ENCODE results near the gene ATP9A. TPM values are rescaled to one million over a fixed set of nuclear protein-coding genes. Genes with fewer than 3 reads are reported as not detected.
A peak's percentile ranks its signal among the peaks of the same experiment; 100 is the strongest.

The ATP9A gene
- polyA plus RNA-seq, 3 donors, result 0.04 TPM; not detected in 2

DNA sequence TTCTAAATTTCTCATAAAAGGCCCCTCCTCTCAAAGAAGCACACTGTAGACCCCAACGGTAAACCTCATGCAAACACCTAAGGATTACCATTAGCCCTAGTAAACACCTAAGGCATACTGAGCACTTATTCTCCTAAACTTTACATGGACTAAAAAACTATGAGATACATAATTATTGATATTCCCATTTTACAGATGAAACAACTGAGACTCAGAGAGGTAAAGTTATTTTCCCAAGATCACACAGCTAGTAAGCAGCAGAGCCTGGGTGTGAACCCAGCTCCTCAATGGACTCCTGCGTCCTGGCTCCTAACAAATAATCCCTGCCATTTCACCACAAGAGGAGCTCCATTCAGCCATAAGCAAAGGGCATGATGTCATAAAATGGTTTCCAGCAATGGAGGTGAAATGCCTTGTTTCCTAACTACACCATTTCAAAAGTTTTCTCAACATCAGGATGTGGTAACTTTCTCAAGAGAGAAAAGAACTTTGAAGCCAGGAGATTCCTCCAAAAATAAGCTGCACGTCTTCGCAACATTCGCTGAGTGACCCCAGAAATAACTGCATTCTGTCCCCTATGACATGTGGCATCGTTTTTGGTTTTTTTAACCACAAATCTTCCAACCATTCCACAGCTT, 4.1 kb downstream of the ATP9A start:
- DNase-seq, result no peak
- intact Hi-C loops (cut with micrococcal nuclease), result no loop called here
- Histone ChIP-seq H2AFZ (ENCODE audit: insufficient read depth, low read depth, low read length, poor library complexity, severe bottlenecking) (no peak overlapping the region), H3K9ac (ENCODE audit: insufficient read depth, low read length, poor library complexity, severe bottlenecking) (no peak overlapping the region), H3K79me2 (ENCODE audit: insufficient read depth, low read length) (no peaks in the 10 kb centered on the region), H3K4me3 (replicated peaks in 1 of 3; ENCODE audit: low read depth in 2 of 3, low read length in 3 of 3) (no peak overlapping the region), H3K27me3 (ENCODE audit: control insufficient read depth in 2 of 2, insufficient read depth in 2 of 2, low read length in 2 of 2) (peaks cover 14 to 31% of the 10 kb centered on the region in 2 donors), H3K27ac (ENCODE audit: low read depth in 1 of 2, low read length in 2 of 2) (no peak overlapping the region), H4K20me1 (ENCODE audit: insufficient read depth, low read length) (no peaks in the 10 kb centered on the region), H3K9me3 (replicated peaks in 1 of 2; ENCODE audit: control insufficient read depth in 1 of 2, insufficient read depth in 1 of 2, low read length in 2 of 2) (peaks cover 0 to 4% of the 10 kb centered on the region in 2 donors), H3K36me3 (replicated peaks in 1 of 2; ENCODE audit: control insufficient read depth in 1 of 2, insufficient read depth in 2 of 2, low read length in 2 of 2) (no peaks in the 10 kb centered on the region), H3K4me2 (replicated peaks; ENCODE audit: extremely low read depth, low read length, poor library complexity, severe bottlenecking) (no peak overlapping the region), H3K4me1 (ENCODE audit: control insufficient read depth in 1 of 2, insufficient read depth in 2 of 2, low read length in 2 of 2) (peaks cover 11% of the 10 kb centered on the region in 2 donors)
- Mint-ChIP-seq H3K27ac (no peak overlapping the region), H3K27me3 (ENCODE audit: low read depth in 3 of 3) (peaks cover 28 to 38% (median 30%) of the 10 kb centered on the region in 3 donors), H3K4me1 (peaks cover 21% of the 10 kb centered on the region), H3K9me3 (peaks cover 0 to 17% (median 4%) of the 10 kb centered on the region in 7 donors), H3K4me3 (no peak overlapping the region), H3K36me3 (peaks cover 3 to 5% of the 10 kb centered on the region in 2 donors)
- TF ChIP-seq, protein P1, sequence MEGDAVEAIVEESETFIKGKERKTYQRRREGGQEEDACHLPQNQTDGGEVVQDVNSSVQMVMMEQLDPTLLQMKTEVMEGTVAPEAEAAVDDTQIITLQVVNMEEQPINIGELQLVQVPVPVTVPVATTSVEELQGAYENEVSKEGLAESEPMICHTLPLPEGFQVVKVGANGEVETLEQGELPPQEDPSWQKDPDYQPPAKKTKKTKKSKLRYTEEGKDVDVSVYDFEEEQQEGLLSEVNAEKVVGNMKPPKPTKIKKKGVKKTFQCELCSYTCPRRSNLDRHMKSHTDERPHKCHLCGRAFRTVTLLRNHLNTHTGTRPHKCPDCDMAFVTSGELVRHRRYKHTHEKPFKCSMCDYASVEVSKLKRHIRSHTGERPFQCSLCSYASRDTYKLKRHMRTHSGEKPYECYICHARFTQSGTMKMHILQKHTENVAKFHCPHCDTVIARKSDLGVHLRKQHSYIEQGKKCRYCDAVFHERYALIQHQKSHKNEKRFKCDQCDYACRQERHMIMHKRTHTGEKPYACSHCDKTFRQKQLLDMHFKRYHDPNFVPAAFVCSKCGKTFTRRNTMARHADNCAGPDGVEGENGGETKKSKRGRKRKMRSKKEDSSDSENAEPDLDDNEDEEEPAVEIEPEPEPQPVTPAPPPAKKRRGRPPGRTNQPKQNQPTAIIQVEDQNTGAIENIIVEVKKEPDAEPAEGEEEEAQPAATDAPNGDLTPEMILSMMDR (IDR thresholded peaks at IDR 0.05), result no peak
- WGBS (ENCODE audit: insufficient coverage), result 67% methylated on average over 1 of the region's 6 CpGs

DNA sequence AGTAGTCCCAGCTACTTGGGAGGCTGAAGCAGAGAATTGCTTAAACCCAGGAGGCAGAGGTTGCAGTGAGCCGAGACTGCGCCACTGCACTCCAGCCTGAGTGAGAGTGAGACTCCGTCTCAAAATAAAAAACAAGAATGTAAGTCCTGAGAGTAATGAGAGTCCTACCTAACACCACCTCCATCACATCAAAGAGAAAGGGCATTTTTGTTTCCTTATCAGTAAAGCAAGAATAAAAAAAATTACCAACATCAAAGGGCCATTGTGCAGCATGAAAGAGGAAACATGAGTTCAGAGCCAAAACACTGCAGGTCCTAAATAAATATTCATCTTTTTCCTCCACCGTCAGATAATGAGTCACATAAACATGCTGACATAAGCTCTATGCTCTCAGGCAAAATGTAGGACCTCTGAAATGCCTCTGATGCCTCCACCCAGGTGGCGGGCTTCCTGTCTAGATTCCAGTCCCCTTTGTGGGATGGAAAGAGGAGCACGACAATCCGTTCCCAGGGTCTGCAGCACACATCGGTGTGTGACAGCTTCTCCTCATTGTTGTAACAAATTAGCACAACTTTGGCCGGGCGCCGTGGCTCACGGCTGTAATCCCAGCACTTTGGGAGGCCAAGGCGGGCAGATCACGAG, 7.2 kb downstream of the ATP9A start:
- Histone ChIP-seq H3K27ac (ENCODE audit: low read depth in 1 of 2, low read length in 2 of 2) (no peak overlapping the region), H3K4me3 (replicated peaks in 1 of 3; ENCODE audit: low read depth in 2 of 3, low read length in 3 of 3) (no peak overlapping the region), H3K4me1 (ENCODE audit: control insufficient read depth in 1 of 2, insufficient read depth in 2 of 2, low read length in 2 of 2) (no peaks in the 10 kb centered on the region), H3K9ac (ENCODE audit: insufficient read depth, low read length, poor library complexity, severe bottlenecking) (no peak overlapping the region), H3K9me3 (replicated peaks in 1 of 2; ENCODE audit: control insufficient read depth in 1 of 2, insufficient read depth in 1 of 2, low read length in 2 of 2) (no peaks in the 10 kb centered on the region), H2AFZ (ENCODE audit: insufficient read depth, low read depth, low read length, poor library complexity, severe bottlenecking) (no peak overlapping the region), H4K20me1 (ENCODE audit: insufficient read depth, low read length) (no peaks in the 10 kb centered on the region), H3K36me3 (replicated peaks in 1 of 2; ENCODE audit: control insufficient read depth in 1 of 2, insufficient read depth in 2 of 2, low read length in 2 of 2) (no peaks in the 10 kb centered on the region), H3K79me2 (ENCODE audit: insufficient read depth, low read length) (no peaks in the 10 kb centered on the region), H3K27me3 (ENCODE audit: control insufficient read depth in 2 of 2, insufficient read depth in 2 of 2, low read length in 2 of 2) (peaks cover 0 to 6% of the 10 kb centered on the region in 2 donors), H3K4me2 (replicated peaks; ENCODE audit: extremely low read depth, low read length, poor library complexity, severe bottlenecking) (no peak overlapping the region)
- Mint-ChIP-seq H3K4me3 (no peak overlapping the region), H3K27me3 (ENCODE audit: low read depth in 3 of 3) (peaks cover 8 to 17% (median 9%) of the 10 kb centered on the region in 3 donors), H3K4me1 (peaks cover 6% of the 10 kb centered on the region), H3K9me3 (peaks cover 0 to 7% (median 0%) of the 10 kb centered on the region in 7 donors), H3K27ac (peak overlapping the region in 1 of 7 donors; percentile 13), H3K36me3 (no peaks in the 10 kb centered on the region)
- no peak for DNase-seq
- 88% methylated on average over 12 of the region's 14 CpGs for WGBS (ENCODE audit: insufficient coverage)
- intact Hi-C loops (cut with micrococcal nuclease), result no loop called here
- TF ChIP-seq, protein P1 (IDR thresholded peaks at IDR 0.05), result no peak
